ENCODE results near the gene CYP2B6.
"Not testable (repeated sequence)": the region's sequence is repeated elsewhere in the genome, so short reads cannot be mapped to it uniquely, and the experiment has no call there.

The CYP2B6 gene

DNA sequence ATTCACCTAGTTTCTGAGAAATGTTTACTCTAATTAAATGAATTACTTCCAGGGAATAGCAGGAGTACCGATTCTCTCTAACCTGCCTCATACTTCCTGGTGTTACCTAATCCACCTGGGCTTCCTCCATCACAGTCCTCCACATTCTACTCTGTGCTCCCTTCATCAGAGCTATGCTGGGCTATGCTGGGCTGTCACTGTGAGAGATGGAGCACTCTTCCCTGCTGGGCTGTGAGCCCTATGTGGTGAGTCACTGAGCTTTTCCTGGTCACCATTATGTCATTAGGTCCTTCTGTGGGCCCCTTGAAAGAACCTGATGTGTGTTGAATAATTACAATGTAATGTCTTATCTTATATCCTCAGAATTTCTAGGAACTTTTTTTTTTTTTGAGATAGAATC is 54.0 kb downstream of the CYP2B6 start:
- DNase-seq: not testable (repeated sequence)

- no peak for DNase-seq
These were observed 59.3 kb downstream of the CYP2B6 start for GRCh38 chr19:41050426-41050825.

DNA sequence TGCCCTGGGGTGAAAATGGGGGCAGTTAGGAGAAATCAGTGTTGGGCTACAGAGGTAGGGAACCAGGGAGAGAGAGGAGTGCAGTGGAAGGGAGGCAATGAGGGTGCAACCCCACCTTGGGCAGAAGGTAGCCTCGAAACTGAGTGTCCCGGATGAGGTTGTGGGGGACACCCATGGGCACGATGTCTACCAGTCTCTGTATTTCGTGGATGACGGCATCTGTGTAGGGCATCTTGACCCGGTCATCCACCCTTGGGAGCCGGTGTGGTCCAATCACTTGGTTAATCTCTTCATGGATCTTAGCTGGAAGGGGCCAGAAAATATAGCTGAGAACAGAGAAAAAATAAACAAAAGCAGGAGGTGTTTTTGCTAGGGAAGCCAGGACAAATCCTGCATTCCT is 61.1 kb downstream of the CYP2B6 start:
- not testable (repeated sequence) for DNase-seq

DNA sequence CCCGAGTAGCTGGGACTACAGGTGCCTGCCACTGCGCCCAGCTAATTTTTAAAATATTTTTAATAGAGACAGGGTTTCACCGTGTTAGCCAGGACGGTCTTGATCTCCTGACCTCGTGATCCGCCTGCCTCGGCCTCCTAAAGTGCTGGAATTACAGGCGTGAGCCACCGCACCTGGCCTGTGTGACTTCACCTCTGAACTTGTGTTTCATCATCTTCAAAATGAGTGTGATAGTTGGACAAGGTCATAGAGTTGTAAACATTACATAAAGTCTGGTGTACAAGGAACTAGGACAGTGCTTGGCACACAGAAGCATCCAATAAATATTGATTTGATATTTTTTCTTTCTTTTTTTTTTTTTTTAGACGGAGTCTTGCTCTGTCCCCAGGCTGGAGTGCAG is 62.2 kb downstream of the CYP2B6 start:
- not testable (repeated sequence) for DNase-seq

GRCh38 chr19:41064974-41065569 is 74.0 kb downstream of the CYP2B6 start:
- no peak for DNase-seq

Data from NCI-H2081 treated with DMSO at 0.1 percent for 48 hours (cell line).